NCI-H1694 (cell line): ENCODE data around the gene GPN2.
"Not testable (repeated sequence)": the region's sequence is repeated elsewhere in the genome, so short reads cannot be mapped to it uniquely, and the experiment has no call there.

Experiments used
- DNase-seq: peaks from one replicate; lab custom pipeline; 2025; lab: John Stamatoyannopoulos, UW

The GPN2 gene

DNA sequence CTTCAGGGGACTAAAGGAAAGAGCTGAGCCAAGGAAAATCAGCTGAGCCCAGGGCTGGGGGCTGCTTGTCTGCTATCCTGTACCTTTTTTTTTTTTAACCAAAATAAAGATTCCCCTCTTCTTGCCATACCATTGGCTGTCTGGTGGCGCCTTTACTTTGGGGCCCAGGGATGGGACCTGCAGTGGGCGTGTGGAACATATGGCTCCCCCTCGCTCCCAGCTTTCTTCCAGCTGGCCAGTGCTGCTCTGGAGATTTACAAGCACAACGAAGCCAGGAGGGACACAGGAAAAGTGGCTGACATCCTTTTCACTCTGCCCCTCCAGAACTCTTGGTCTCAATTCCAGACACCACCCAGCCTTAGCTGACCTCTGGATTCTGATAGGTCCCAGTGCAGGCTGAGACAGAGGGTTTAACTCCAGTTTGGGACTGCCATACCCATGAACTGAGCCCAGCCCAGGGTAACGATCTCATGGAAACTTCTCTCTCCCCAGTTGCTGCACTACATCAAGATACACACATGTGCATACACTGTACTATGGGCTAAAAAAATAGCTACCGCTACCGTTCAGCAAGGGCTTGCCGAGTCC, 32.5 kb downstream of the GPN2 start:
- DNase-seq, result no peak

DNA sequence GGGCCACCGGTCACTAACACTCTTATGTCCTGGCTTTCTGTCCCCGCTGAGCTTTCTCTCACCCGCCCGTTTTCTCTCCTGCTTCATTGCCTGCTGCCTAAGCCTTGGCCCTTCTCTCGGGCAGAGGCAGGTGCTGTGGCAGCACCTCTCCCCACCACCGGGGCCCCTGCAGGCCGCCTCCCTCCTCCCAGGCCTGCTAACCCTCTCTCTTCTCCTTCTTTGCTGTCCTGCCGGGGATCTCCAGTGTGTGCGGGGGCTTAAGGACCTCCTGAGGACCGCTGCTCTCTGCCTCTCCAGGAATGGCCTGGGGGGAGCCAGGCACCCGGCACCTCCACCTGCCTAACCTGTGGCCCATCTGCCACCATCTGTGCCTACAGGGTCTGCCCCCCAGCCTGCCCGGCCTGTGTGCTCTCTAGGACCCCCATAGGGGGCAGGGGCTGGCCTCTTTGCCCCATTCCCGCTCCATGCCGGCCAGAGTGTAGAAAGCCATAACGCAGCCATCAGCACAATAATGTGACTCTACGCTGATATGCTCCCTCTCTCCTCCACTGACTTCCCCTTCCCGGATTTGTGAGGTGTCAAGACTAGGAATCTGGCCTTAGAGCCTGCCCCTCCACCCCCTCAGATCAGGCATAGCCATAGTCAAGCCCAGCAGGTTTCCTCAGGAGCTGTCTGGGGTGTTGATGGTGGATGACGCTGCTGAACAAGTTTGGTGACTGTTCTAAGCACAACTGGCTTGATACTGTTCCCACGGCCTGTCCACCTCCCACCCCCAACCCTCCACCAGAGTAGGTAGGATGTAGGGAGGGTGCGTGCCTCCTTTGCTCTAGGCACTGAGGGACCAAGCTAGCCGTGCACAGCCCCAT, 33.2 kb downstream of the GPN2 start:
- no peak for DNase-seq

- DNase-seq, result no peak
Observed at GRCh38 chr1:26856181-26856580, 33.9 kb downstream of the GPN2 start.

DNA sequence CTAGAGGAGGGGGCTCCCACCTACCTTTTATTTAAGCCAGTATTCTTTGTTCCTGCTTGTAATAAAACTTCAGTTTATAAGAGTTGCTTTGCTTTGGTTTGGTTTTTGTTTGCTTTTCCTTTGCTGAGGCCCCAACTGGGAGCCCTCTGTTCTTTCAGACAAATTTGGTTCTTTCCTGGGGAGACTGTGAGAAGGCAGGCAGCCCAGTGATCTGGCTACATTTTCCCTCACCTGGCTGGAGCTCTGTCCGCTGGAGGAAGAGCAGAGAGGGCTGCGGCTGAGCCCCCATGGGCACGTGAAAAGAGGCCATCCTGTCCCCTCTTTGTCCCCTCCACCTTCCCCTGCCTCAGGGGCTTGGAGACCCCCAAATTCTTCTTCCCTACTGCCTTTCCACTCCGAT, 34.4 kb downstream of the GPN2 start:
- no peak for DNase-seq

- DNase-seq, result no peak
Observed at GRCh38 chr1:26854906-26855305, 35.2 kb downstream of the GPN2 start.

DNA sequence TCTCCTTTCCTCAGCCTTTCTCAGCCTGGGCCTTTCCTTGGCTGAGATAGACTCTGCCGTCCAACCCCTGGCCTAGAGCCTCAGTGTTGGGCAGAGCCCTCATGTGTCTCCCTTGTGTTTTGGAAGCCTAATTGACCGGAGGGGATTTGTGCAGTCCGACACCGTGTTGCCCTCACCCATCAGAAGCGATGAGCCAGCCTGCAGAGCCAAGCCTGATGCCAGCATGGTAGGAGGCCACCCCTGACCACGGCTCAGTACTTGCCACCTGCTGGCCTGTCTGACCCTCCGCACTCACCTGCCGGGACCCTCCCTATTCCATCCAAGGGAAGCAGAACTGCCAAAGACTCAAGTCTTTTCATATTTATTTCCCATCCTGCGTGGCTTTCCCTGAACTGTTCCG, 36.5 kb downstream of the GPN2 start:
- DNase-seq, result no peak

DNA sequence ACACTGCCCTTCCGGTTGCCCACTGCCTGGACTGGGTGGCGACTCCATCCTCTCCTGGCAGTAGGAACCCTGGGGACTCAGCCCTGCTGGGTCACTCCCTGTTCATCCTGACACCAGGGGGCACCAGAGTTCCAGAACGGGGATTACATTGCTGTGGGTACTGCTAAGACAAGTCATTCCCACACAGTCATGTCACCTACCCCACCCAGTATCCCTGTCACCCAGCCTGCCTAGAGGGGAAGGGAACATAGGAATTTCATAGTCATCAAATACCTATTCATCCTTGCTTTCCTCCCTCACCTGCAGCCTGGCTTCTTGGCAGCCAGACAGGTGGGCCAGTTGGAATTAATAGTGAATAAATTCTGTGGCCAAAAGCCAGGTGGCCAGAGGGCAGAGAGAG, 36.9 kb downstream of the GPN2 start:
- DNase-seq, result peak; percentile 64

- DNase-seq, result no peak
Observed at GRCh38 chr1:26852701-26853100, 37.4 kb downstream of the GPN2 start.

GRCh38 chr1:26851106-26851684, 38.9 kb downstream of the GPN2 start:
- no peak for DNase-seq

- DNase-seq, result no peak
Observed at GRCh38 chr1:26848941-26849774, 40.9 kb downstream of the GPN2 start.

DNA sequence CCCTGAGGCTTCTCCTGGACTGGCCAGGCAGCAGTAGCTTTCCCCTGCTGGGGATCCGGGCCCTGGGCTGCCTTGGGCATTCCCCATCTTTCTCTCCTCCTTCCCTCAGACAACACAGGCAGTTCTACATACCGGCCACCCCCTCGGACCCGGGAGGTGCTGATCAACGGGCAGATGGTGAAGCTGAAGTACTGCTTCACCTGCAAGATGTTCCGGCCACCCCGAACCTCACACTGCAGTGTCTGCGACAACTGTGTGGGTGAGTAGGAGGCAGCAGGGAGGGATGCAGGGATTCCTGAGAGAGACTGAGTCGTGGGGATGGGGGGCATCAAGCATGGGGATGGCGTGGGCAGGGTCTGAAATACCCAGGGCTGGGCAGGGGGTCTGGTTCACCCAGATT, 41.6 kb downstream of the GPN2 start:
- DNase-seq, result no peak

- not testable (repeated sequence) for DNase-seq
Observed at GRCh38 chr1:26847826-26848225, 42.3 kb downstream of the GPN2 start.

GRCh38 chr1:26844424-26845196, 45.5 kb downstream of the GPN2 start:
- no peak for DNase-seq

GRCh38 chr1:26839779-26840178, 50.3 kb downstream of the GPN2 start:
- no peak for DNase-seq

- DNase-seq, result no peak
Observed at GRCh38 chr1:26839339-26839722, 50.8 kb downstream of the GPN2 start.

- DNase-seq, result no peak
Observed at GRCh38 chr1:26838474-26839338, 51.4 kb downstream of the GPN2 start.

DNA sequence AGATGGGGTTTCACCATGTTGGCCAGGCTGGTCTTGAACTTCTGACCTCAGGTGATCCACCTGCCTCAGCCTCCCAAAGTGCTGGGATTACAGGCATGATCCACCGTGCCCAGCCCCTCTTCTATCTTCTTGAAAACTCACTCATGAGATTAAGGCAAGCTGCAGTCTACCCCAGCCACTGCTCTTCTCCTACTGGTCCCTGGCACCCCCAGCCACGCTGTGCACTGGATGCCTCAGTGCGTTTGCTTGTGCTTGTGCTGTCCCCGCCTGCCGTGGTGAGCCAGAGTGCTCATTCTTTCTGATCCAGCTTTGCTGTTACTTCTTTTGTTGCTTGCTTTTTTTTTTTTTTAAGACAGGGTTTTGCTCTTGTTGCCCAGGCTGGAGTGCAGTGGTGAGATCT, 52.4 kb downstream of the GPN2 start:
- not testable (repeated sequence) for DNase-seq

GRCh38 chr1:26833432-26834405, 56.4 kb downstream of the GPN2 start:
- no peak for DNase-seq

DNA sequence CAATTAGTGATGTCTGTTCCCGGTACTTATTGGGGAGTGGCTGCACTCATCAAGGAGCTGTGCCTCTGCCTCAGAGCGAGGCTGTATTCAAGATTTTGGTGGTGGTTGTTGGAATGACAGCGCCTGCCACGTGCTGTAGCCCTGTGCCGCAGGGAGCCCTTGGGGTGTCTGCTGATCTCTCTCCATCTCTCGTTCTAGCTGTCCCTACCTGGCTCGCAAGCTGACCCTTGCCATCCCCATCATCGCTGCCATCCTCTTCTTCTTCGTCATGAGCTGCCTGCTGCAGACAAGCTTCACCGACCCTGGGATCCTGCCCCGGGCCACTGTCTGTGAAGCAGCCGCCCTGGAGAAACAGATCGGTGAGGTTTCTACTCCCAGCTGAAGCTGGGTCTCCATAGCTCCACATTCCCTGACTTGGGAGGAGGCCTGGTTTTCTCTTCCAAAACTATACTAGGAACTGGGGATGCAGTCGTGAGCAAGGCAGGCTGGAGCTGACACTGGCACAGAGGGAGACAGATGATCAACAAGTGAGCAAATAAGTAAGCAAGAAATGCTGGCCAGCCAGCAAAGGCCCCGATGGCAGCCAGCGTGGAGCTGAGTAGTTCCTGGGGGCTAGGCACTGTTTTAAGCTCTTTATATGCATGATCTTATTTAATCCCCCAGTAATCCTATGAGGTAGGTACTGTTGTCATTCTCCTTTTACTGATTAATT, 57.7 kb downstream of the GPN2 start:
- DNase-seq, result no peak
